ENCODE results near the gene SYTL3. TPM values are rescaled to one million over a fixed set of nuclear protein-coding genes. Genes with fewer than 3 reads are reported as not detected.

Gene SYTL3
- total RNA-seq, 2 donors from 2014 or later: 4.2 to 5.6 TPM

GRCh38 chr6:158684745-158685324 is 35.0 kb downstream of the SYTL3 start:
- TF ChIP-seq, protein P1, sequence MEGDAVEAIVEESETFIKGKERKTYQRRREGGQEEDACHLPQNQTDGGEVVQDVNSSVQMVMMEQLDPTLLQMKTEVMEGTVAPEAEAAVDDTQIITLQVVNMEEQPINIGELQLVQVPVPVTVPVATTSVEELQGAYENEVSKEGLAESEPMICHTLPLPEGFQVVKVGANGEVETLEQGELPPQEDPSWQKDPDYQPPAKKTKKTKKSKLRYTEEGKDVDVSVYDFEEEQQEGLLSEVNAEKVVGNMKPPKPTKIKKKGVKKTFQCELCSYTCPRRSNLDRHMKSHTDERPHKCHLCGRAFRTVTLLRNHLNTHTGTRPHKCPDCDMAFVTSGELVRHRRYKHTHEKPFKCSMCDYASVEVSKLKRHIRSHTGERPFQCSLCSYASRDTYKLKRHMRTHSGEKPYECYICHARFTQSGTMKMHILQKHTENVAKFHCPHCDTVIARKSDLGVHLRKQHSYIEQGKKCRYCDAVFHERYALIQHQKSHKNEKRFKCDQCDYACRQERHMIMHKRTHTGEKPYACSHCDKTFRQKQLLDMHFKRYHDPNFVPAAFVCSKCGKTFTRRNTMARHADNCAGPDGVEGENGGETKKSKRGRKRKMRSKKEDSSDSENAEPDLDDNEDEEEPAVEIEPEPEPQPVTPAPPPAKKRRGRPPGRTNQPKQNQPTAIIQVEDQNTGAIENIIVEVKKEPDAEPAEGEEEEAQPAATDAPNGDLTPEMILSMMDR (IDR thresholded peaks at IDR 0.05): no peak
- Histone ChIP-seq H3K4me1 (no peaks in the 10 kb centered on the region), H3K9me3 (no peaks in the 10 kb centered on the region), H3K27ac (no peak overlapping the region), H3K27me3 (no peaks in the 10 kb centered on the region), H3K4me3 (no peak overlapping the region), H3K36me3 (no peaks in the 10 kb centered on the region)
- DNase-seq (ENCODE audit: low spot score): no peak

DNA sequence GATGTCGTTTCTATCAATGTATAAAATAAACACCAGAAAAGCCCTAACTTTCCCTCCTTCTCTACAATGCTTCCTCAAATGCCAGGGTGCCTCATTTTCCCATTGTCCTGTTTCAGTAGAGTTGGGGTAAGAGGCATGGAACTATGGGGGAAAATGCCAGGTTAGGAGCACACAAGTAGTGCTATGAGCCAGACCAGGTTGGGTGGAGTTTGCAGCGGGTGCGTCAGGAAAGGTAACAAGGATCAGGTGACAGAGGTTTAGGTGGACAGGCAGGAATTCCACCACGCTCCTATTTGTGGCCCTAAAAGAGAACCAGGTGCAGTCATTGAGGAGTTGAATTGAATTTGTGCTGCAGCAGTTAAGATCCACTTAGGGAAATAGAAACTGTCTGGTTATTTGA is 36.5 kb downstream of the SYTL3 start:
- TF ChIP-seq, protein P1 (IDR thresholded peaks at IDR 0.05): no peak
- Histone ChIP-seq H3K27me3 (no peaks in the 10 kb centered on the region), H3K27ac (no peak overlapping the region), H3K9me3 (no peaks in the 10 kb centered on the region), H3K4me1 (no peaks in the 10 kb centered on the region), H3K4me3 (no peak overlapping the region), H3K36me3 (no peaks in the 10 kb centered on the region)
- no peak for DNase-seq (ENCODE audit: low spot score)

DNA sequence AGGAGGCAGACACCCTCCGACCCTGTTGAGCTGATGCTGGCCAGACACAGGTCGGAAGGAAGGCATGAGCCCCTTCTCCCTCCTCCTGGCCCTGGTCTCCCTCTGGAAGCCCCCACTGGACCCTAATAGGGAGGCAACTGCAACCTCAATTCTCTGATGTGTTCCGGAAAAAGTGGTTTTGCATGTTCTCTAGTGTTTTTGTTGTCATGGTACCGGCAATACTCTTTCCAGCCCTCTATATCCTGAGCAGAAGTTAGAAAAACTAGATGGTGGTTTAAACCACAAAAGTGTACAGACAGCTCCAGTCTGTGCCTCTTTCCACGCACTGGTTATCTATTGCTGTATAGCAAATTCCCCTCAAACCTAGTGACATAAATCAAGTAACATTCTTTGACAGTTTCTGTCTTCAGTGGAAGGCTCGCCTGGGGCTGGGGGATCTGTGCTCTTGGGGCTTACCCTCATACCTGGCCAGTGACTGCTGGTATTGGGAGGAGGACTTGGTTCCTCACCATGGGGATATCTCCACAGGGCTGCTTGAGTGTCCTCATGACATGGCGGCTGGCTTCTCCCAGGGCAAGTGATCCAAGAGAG is 37.0 kb downstream of the SYTL3 start:
- H3K27ac ChIP-seq: no peak overlapping the region

DNA sequence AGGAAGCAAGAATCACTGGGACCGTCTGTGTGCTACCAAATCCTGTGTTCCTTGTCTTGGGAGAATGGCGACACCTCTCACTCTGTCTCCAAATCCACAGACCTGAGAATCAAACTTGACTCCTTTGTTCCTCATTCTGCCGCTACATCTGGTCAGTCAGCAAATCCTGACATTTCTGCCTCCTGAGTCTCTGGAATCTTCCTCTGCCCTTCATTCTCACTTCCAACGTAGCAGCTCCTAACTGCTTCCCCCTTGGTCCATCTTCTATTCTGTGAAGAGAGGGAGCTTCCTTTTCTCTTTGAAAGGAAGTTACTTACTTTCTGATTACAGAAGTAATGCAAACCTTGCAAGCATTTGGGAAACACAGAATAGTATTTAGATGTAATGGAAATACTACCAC is 37.7 kb downstream of the SYTL3 start:
- TF ChIP-seq, protein P1 (IDR thresholded peaks at IDR 0.05): no peak
- Histone ChIP-seq H3K4me1 (no peaks in the 10 kb centered on the region), H3K9me3 (no peaks in the 10 kb centered on the region), H3K27me3 (no peaks in the 10 kb centered on the region), H3K4me3 (no peak overlapping the region), H3K27ac (no peak overlapping the region), H3K36me3 (no peaks in the 10 kb centered on the region)
- no peak for DNase-seq (ENCODE audit: low spot score)

More for the DNA sequence above, 37.0 kb downstream of the SYTL3 start:
- Histone ChIP-seq H3K36me3 (no peaks in the 10 kb centered on the region), H3K27me3 (no peaks in the 10 kb centered on the region), H3K4me1 (no peaks in the 10 kb centered on the region), H3K9me3 (no peaks in the 10 kb centered on the region), H3K4me3 (no peak overlapping the region)
- TF ChIP-seq, protein P1 (IDR thresholded peaks at IDR 0.05): no peak
- DNase-seq (ENCODE audit: low spot score): no peak

DNA sequence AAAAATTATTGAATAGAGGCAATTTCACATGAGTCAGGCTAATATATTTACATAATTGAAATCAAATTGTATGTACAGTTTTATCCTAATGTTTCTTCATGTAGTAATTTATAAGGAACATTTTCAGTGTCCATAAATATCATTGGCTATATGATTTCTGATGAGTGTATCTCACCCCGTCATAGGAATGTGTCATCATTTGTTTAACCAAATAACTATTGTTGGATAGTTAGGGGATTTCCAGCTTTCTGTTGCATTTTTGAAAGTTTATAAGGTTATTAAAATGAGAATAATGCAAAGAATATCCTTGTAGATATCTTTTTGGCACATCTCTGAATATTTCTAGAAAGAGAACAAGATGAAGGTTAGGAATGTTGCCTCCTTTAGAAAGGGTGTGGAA is 39.0 kb downstream of the SYTL3 start:
- H3K4me3 ChIP-seq: no peak overlapping the region
- H3K9me3 ChIP-seq: no peaks in the 10 kb centered on the region
- TF ChIP-seq, protein P1 (IDR thresholded peaks at IDR 0.05): no peak
- no peaks in the 10 kb centered on the region for H3K4me1 ChIP-seq
- H3K27ac ChIP-seq: no peak overlapping the region
- H3K27me3 ChIP-seq: no peaks in the 10 kb centered on the region
- no peak for DNase-seq (ENCODE audit: low spot score)
- H3K36me3 ChIP-seq: no peaks in the 10 kb centered on the region

DNA sequence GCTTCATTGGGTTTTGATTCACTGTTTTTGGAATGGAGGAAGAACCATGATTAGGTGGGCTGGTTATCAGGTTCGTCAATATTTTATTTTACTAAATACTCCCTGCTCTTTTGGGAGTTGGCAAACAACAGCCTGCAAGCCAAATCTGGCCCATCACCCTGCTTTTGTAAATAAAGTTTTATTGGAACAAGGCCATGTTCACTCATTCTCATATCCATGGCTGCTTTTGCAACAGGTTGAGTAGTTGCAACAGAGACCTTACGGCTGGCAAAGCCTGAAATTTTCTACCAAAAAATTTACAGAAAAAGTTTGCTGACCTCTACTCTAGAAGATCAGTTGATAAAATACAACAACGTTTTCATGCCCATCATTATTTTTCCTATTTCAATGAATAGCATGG is 45.1 kb downstream of the SYTL3 start:
- no peaks in the 10 kb centered on the region for H3K4me1 ChIP-seq
- DNase-seq (ENCODE audit: low spot score): no peak
- no peaks in the 10 kb centered on the region for H3K36me3 ChIP-seq
- H3K9me3 ChIP-seq: no peaks in the 10 kb centered on the region
- no peaks in the 10 kb centered on the region for H3K27me3 ChIP-seq
- no peak overlapping the region for H3K27ac ChIP-seq
- H3K4me3 ChIP-seq: no peak overlapping the region
- TF ChIP-seq, protein P1 (IDR thresholded peaks at IDR 0.05): no peak
